Lower leg skin (tissue), 3 donors: ENCODE measurements around the gene MPHOSPH6.

ENCODE experiments used
- POLR2A ChIP-seq, 2 donors: fragments of 450-650 bp; IDR thresholded peaks; one replicate each; pipeline ENCODE4 v1.6.1; 2016 to 2017; ENCODE audit warnings: antibody characterized with exemption in 2 of 2, mild to moderate bottlenecking in 1 of 2, moderate library complexity in 1 of 2
- TF ChIP-seq, protein P1 (sequence below), 3 donors: fragments of 450-650 bp; IDR thresholded peaks; one replicate each; pipeline ENCODE4 v1.5.1; 2016; ENCODE audit warnings: antibody characterized with exemption in 3 of 3, mild to moderate bottlenecking in 3 of 3, moderate library complexity in 2 of 3

- TF ChIP-seq, protein P1, sequence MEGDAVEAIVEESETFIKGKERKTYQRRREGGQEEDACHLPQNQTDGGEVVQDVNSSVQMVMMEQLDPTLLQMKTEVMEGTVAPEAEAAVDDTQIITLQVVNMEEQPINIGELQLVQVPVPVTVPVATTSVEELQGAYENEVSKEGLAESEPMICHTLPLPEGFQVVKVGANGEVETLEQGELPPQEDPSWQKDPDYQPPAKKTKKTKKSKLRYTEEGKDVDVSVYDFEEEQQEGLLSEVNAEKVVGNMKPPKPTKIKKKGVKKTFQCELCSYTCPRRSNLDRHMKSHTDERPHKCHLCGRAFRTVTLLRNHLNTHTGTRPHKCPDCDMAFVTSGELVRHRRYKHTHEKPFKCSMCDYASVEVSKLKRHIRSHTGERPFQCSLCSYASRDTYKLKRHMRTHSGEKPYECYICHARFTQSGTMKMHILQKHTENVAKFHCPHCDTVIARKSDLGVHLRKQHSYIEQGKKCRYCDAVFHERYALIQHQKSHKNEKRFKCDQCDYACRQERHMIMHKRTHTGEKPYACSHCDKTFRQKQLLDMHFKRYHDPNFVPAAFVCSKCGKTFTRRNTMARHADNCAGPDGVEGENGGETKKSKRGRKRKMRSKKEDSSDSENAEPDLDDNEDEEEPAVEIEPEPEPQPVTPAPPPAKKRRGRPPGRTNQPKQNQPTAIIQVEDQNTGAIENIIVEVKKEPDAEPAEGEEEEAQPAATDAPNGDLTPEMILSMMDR (IDR thresholded peaks at IDR 0.05): no peak
- no peak for TF ChIP-seq POLR2A (IDR thresholded peaks at IDR 0.05)
Measured at GRCh38 chr16:82177555-82177954, 7.5 kb upstream of the MPHOSPH6 start.
